Activated CD4-positive, alpha-beta T cell treated with anti-CD3 and anti-CD28 coated beads, Interleukin-10, Interleukin-2, amounts not matched to agents 100 ng/mL and 50 ng/mL, durations not matched to agents 16 hours and 8 hours (primary cell): Measurements from ENCODE around the gene PIK3C3.
"Not testable (repeated sequence)": the region's sequence is repeated elsewhere in the genome, so short reads cannot be mapped to it uniquely, and the experiment has no call there.

Source experiments
- DNase-seq: peaks from one replicate; pipeline ENCODE4 v3.0.0-alpha.2; 2020

Gene PIK3C3

GRCh38 chr18:42025974-42026625 lies 71.1 kb downstream of the PIK3C3 start:
- peak; percentile 85 for DNase-seq

- peak; percentile 51 for DNase-seq
Measured at GRCh38 chr18:42028247-42028832, 73.3 kb downstream of the PIK3C3 start.

- no peak for DNase-seq
Measured at GRCh38 chr18:42029092-42029491, 74.1 kb downstream of the PIK3C3 start.

GRCh38 chr18:42030586-42031182 lies 75.7 kb downstream of the PIK3C3 start:
- DNase-seq = peak; percentile 28

- DNase-seq = no peak
Measured at GRCh38 chr18:42032447-42032846, 77.4 kb downstream of the PIK3C3 start.

GRCh38 chr18:42033137-42033810 lies 78.2 kb downstream of the PIK3C3 start:
- no peak for DNase-seq

- no peak for DNase-seq
Measured at GRCh38 chr18:42038936-42039335, 83.9 kb downstream of the PIK3C3 start.

GRCh38 chr18:42039396-42039795 lies 84.4 kb downstream of the PIK3C3 start:
- DNase-seq = no peak

- no peak for DNase-seq
Measured at GRCh38 chr18:42041793-42042192, 86.8 kb downstream of the PIK3C3 start.

- DNase-seq = no peak
Measured at GRCh38 chr18:42045346-42045745, 90.3 kb downstream of the PIK3C3 start.

- no peak for DNase-seq
Measured at GRCh38 chr18:42047721-42048120, 92.7 kb downstream of the PIK3C3 start.

- DNase-seq = peak; percentile 33
Measured at GRCh38 chr18:42048158-42048557, 93.1 kb downstream of the PIK3C3 start.

GRCh38 chr18:42049536-42049935 lies 94.5 kb downstream of the PIK3C3 start:
- not testable (repeated sequence) for DNase-seq

GRCh38 chr18:42051411-42051810 lies 96.4 kb downstream of the PIK3C3 start:
- DNase-seq = no peak

GRCh38 chr18:42052122-42052708 lies 97.2 kb downstream of the PIK3C3 start:
- DNase-seq = no peak

GRCh38 chr18:42053188-42053781 lies 98.3 kb downstream of the PIK3C3 start:
- peak; percentile 68 for DNase-seq

- DNase-seq = no peak
Measured at GRCh38 chr18:42064109-42064508, 109.1 kb downstream of the PIK3C3 start.

- DNase-seq = peak; percentile 52
Measured at GRCh38 chr18:42067518-42067917, 112.5 kb downstream of the PIK3C3 start.

- no peak for DNase-seq
Measured at GRCh38 chr18:42068030-42068429, 113.0 kb downstream of the PIK3C3 start.

GRCh38 chr18:42069036-42069435 lies 114.0 kb downstream of the PIK3C3 start:
- no peak for DNase-seq

GRCh38 chr18:42072407-42072806 lies 117.4 kb downstream of the PIK3C3 start:
- no peak for DNase-seq

GRCh38 chr18:42074704-42075103 lies 119.7 kb downstream of the PIK3C3 start:
- DNase-seq = no peak

GRCh38 chr18:42078711-42079110 lies 123.7 kb downstream of the PIK3C3 start:
- DNase-seq = no peak
